Inflammatory macrophage treated with lipopolysaccharide for 1 hour (primary cell): Measurements from ENCODE around the gene G6PC2.
"Not testable (repeated sequence)": the region's sequence is repeated elsewhere in the genome, so short reads cannot be mapped to it uniquely, and the experiment has no call there.

Experiments used
- DNase-seq, 2 donors: peaks; one replicate each; pipeline ENCODE4 v3.0.0-alpha.2; 2020 to 2022

Gene G6PC2

GRCh38 chr2:168907940-168908662 is 7.0 kb downstream of the G6PC2 start:
- no peak for DNase-seq

- no peak for DNase-seq
Measured at GRCh38 chr2:168910330-168910729, 9.2 kb downstream of the G6PC2 start.

GRCh38 chr2:168912466-168912865 is 11.4 kb downstream of the G6PC2 start:
- no peak for DNase-seq

- DNase-seq, result no peak
Measured at GRCh38 chr2:168912901-168913369, 11.8 kb downstream of the G6PC2 start.

- DNase-seq, result no peak
Measured at GRCh38 chr2:168913495-168913894, 12.4 kb downstream of the G6PC2 start.

- DNase-seq, result no peak
Measured at GRCh38 chr2:168915441-168916330, 14.6 kb downstream of the G6PC2 start.

GRCh38 chr2:168916331-168916675 is 15.2 kb downstream of the G6PC2 start:
- DNase-seq, result no peak

- DNase-seq, result peak; percentile 9 to 87
Measured at GRCh38 chr2:168920504-168921157, 19.5 kb downstream of the G6PC2 start.

- no peak for DNase-seq
Measured at GRCh38 chr2:168926621-168927386, 25.7 kb downstream of the G6PC2 start.

GRCh38 chr2:168928113-168928831 is 27.2 kb downstream of the G6PC2 start:
- no peak for DNase-seq

GRCh38 chr2:168929031-168929430 is 27.9 kb downstream of the G6PC2 start:
- DNase-seq, result no peak

- DNase-seq, result no peak
Measured at GRCh38 chr2:168930242-168930641, 29.2 kb downstream of the G6PC2 start.

- not testable (repeated sequence) for DNase-seq
Measured at GRCh38 chr2:168932174-168932573, 31.1 kb downstream of the G6PC2 start.

- no peak for DNase-seq
Measured at GRCh38 chr2:168934826-168935225, 33.7 kb downstream of the G6PC2 start.

- DNase-seq, result peak; percentile 78 to 86
Measured at GRCh38 chr2:168935810-168936581, 34.9 kb downstream of the G6PC2 start.

GRCh38 chr2:168939061-168939460 is 38.0 kb downstream of the G6PC2 start:
- DNase-seq, result no peak

GRCh38 chr2:168939918-168940317 is 38.8 kb downstream of the G6PC2 start:
- no peak for DNase-seq

GRCh38 chr2:168941297-168941696 is 40.2 kb downstream of the G6PC2 start:
- no peak for DNase-seq

GRCh38 chr2:168944065-168944464 is 43.0 kb downstream of the G6PC2 start:
- no peak for DNase-seq

GRCh38 chr2:168945508-168945907 is 44.4 kb downstream of the G6PC2 start:
- DNase-seq, result no peak

- peak; percentile 10 to 53 for DNase-seq
Measured at GRCh38 chr2:168948621-168949212, 47.6 kb downstream of the G6PC2 start.
